Measurements from ENCODE around the gene CELF5.

CELF5 gene

DNA sequence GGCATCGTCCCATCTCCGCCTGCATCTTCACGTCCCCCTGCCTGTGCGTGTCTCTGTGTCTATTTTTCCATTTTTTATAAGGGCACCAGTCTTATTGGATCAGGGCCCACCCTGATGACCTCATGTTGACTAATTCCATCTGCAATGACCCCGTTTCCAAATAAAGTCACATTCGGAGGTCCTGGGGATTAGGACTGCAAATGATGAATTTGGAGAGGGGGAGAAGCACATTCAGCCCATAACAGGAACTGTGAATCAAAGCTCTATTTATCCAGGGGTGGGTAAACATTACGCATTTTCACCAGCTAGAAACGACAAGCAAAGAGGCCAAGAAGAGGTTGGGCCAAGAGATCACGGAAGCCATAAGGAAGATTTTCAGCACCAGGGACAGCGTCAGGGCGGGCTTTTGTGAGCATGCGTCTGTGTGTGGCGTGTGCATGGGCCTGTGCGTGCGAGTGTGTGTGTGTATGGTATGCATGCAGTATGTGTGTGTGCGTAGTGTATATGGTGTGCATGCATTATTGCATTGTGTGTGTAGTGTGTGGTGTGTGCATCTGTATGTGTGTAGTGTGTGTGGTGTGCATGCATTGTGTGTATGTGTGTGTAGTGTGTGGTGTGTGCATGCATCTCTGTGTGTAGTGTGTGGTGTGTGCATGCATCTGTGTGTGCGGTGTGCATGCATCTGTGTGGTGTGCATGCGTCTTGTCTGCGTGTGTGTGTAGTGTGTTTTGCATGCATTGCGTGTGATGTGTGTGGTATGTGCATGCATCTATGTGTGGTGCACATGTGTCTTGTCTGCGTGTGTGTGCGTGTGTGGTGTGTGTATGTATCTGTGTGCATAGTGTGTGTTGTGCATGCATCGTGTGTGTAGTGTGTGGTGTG lies 19.6 kb downstream of the CELF5 start:
- no peak for DNase-seq (ENCODE audit: low read depth)

DNA sequence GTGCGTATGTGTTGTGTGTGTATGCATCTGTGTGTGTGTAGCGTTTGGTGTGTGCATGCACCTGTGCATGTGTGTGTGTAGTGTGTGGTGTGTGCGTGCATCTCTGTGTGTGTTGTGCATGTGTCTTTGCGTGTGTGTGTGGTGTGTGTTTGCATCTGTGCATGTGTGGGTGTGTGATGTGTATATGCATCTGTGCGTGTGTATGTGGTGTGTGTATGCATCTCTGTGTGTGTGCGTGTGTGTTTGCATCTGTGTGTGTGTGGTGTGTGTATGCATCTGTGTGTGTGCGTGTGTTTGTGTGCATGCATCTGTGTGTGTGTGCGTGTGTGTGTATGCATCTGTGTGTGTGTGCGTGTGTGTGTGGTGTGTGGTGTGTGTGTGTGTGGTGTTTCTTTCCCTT lies 20.6 kb downstream of the CELF5 start:
- DNase-seq (ENCODE audit: low read depth): no peak

DNA sequence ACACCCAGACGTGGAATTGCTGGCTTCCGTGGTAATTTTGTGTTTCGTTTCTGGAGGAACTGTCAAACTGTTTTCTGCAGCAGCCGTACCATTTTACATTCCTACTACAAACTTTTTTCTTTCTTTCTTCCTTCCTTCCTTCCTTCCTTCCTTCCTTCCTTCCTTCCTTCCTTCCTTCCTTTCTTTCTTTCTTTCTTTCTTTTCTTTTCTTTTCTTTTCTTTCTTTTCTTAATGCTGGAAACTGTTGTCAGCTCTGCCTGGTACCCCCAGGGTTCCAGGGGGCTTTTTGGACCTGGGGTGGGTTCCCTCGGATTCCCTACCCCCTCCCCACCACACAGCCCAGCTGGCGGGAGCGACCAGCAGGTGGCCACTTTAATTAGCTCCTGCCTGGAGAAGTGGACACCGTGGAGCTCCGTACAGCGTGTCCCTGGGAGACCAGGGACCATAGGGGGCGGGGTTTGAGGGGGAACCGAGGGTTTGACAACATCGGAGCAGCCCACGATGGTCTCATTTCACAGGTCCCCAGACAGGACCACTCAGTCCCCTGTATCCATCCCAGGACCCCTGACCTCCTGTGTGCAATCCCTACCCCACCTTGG lies 24.4 kb downstream of the CELF5 start:
- DNase-seq (ENCODE audit: low read depth): no peak

DNA sequence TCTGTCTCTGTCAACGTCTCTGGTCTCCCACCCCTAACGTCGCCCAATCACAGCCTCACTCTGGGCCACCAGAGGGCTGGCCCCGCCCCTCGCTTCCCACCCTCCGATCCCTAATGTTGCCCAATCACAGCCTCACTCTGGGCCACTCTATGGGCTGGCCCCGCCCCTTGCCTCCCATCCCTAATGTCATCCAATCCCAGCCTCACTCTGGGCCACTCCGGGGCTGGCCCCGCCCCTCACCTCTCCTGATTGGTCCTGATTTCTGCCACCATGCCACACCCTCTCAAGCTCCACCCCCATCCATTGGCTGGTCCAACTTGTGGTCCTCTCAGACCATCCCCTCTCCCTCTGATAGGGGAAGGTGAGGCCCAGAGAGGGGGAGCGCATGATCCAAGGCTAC lies 24.9 kb downstream of the CELF5 start:
- no peak for DNase-seq (ENCODE audit: low read depth)

DNA sequence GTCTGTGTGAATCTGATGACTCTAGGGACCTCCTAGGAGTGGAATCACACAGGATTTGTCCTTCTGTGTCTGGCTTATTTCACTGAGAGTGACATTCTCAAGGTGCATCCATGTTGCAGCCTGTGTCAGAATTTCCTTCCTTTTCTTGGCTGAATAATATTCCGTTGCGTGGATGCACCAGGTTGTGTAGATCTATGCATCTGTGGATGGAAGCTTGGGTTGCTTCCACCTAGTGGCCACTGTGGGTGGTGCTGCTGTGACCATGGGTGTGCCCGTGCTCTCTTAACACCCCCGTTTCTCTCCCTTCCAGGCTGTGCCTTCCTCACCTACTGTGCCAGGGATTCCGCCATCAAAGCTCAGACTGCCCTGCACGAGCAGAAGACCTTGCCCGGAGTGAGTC lies 26.2 kb downstream of the CELF5 start:
- no peak for DNase-seq (ENCODE audit: low read depth)

DNA sequence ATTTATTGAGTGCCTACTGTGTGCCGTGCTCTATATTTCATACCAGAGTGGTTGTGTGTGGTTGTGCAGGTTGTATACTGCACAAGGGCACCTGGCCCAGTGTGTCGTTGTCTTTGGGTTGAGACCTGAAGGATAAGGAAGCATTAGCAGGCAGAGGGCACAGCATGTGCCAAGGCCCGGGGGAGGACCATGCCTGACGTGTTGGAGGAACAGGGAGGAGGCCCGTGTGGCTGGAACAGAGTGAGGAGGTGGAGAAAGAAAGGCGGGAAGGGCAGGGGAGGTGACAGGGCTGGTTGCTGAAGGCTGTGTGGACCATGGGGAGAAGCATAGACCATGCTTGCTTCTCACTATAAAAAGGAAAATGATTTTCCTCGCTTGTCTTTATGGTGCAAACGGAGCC lies 26.8 kb downstream of the CELF5 start:
- DNase-seq (ENCODE audit: low read depth): no peak

DNA sequence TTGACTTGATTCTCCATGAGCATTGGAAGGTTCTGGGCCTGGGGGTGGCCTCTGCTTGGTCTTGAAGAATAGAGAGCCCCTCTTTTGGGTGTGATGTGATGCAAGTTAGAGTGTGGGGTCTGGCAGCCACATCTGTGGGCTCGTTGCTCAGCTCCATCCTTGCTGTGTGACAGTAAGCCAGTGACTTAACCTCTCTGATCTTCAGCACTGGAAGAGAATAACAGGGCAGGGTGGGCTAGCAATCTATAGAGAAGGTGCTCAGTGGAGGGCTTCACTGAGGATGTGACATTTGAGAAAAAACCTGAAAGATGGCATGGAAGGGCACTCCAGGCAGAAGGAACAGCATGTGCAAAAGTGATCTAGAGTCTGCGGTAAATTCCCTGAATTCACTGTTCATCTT lies 28.2 kb downstream of the CELF5 start:
- no peak for DNase-seq (ENCODE audit: low read depth)

DNA sequence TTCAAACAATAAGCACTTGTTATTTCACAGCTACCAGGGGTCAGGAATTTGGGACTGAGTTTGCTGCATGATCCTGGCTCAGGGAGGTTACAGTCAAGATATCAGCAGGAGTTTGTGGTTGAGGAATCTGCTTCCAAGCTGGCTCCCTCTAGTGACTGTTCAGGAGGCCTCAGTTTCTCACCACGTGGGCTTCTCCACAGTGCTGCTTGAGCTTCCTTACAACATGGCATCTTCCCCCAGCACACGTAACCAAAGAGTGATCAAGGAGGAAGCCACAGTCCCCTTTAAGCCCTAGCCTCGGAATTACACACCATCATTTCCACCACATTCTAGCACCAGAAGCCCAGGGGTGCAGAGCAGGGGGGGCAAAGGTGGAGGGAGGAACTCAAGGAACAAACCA lies 28.8 kb downstream of the CELF5 start:
- no peak for DNase-seq (ENCODE audit: low read depth)

DNA sequence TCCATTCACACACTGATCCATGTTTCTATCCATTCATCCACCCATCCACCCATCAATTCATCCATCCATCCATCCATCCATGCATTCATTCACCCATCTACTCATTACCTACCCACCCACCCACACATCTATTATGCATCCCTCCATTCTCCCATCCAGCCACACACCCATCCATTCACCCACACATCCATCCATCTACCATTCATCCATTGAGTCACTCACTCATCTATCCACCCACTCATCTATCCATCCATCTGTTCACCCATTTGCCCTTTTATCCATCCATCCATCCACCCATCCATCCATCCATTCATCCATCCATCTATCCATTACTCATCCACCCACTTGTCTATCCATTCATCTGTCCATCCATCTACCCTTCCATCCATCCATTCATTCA lies 30.1 kb downstream of the CELF5 start:
- DNase-seq (ENCODE audit: low read depth): no peak

DNA sequence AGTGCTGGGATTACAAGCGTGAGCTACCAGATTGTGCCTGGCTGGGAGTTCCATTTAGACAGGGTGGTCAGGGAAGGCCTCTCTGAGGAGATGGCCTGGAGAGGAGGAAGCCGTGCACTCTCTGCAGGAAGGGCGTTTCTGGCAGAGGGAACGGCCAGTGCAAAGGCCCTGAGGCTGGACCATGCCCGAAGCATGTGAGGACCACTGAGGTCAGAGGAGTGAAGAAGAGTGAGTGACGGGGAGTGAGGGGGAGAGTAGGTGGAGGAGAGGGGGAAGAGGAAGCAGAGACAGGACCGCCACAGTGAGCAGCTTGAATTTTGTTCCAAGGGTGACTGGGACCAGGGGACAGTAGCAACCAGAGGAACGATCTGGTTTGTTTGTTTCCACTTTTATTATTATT lies 32.6 kb downstream of the CELF5 start:
- no peak for DNase-seq (ENCODE audit: low read depth)

DNA sequence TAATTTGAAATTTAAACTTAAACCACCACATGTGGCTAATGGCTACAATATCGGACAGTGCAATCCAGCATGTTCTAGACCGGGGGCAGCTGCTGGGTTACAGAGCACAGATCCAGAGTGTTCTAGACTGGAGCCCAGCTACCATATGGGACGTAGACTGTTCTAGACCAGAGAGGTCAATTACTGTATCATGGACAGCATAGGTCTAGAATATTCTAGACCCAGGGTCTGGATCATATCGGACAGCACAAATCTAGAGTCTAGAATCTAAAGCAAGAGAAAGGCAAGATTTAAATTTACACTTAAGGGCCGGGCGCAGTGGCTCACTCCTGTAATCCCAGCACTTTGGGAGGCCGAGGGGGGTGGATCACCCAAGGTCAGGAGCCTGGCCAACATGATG lies 37.9 kb downstream of the CELF5 start:
- no peak for DNase-seq (ENCODE audit: low read depth)

DNA sequence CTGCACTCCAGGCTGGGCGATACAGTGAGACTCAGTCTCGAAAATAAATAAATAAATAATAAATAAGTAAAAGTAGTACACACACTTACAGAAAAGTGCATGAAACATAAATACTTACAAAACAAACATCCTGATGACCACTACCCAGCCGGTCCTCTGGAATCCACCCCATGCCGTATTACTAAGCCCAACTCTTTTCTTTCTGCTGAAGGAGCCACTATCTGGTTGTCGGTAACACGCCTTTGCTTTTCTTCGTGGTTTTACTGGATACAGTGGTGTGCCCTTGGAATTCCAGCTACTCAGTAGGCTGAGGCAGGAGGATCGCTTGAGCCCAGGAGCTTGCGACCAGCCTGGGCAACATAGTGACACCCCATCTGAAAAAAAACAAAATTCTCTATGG lies 39.4 kb downstream of the CELF5 start:
- no peak for DNase-seq (ENCODE audit: low read depth)

DNA sequence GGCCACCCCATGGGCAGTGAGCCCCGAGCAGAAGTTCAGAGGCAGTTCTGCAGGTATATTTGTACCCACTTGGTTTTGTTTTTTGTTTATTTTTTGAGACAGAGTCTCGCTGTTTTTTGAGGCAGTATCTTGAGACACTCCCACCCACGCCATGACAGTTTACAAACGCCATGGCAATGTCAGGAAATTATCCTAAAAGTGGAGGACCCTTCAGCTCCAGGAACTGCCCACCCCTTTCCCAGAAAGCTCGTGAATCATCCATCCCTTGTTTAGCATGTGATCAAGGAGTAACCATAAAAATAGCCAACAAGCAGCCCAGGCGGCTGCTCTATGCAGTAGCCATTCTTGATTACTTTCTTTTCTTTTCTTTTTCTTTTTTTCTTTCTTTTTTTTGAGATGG lies 41.0 kb downstream of the CELF5 start:
- DNase-seq (ENCODE audit: low read depth): no peak

DNA sequence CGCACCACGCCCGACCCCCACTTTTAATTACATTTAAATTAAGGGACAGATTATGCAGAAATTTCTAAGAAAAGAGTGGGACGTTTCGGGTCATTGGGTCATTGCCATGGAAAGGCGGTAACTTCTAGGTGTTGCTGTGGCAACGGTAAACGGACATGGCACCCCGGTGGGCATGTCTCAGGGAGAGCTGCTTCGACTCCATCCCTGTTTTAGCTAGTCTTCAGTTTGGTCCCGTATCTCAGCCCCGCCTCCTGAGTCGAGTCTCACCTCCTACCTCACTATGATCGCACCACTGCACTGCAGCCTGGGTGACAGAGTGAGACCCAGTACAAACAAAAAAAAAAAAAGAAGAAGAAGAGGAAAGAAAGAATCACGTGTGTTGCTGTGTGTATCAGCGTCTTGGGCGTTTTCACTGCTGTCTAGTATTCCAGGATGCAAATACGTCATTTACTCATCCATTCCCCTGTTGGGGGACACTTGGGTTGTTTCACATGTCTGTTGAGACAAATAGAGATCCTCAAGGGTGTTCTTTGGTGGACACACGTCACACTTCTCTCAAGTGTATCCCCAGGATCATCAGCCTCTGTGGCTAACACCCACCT lies 41.7 kb downstream of the CELF5 start:
- DNase-seq (ENCODE audit: low read depth): no peak

DNA sequence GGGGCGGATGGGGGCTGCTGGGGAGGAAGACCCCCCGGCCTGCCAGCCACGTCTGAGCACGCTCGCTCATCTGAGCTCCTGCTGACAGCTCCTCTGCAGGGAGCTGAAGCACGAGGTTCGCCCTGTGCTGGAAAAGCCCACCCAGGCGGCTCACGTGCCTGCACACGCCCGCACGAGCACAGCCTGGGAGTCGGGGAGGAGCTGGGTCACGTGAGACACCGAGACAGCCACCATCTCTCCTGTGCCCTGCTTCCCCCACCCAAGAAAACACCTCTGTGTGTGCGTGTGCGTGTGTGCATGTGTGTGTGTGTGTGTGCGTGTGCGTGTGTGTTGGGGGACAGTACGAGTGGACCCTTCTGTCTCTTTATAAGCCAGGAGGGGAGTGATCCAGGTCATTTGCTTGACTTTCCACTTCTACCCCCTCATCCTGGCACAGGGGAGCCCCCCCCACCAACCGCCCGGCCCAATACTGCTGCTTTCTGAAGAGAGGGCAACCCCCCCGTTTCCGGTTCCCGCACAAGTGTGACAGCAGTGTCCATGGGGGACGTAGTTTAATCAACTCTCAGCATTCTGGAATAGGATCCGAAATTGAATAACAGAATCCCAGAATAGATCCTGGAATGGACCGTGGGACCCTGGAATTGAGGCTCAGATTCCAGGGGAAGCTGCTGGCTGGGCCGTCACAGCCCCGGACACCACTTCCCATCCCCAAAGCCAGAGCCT lies 42.5 kb downstream of the CELF5 start:
- DNase-seq (ENCODE audit: low read depth): no peak

DNA sequence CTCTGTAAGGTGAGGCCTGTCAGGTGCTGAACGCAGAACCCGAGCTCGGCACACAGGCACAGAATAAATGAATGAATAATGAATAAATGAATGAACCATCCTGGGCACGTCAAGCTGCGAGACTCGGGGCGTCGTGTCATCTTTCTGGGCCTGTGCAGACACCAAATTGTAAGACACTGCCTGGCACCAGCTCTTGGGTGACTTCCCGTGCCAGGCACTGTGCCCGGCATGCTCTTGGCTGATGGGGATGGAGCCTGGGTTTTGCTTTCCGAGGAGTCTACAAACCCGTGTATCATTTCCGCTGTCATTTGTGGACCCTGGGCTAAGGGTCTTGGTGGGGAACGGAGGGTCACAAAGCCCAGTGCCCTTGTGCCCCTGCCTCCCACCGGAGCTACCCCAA lies 43.9 kb downstream of the CELF5 start:
- DNase-seq (ENCODE audit: low read depth): no peak

DNA sequence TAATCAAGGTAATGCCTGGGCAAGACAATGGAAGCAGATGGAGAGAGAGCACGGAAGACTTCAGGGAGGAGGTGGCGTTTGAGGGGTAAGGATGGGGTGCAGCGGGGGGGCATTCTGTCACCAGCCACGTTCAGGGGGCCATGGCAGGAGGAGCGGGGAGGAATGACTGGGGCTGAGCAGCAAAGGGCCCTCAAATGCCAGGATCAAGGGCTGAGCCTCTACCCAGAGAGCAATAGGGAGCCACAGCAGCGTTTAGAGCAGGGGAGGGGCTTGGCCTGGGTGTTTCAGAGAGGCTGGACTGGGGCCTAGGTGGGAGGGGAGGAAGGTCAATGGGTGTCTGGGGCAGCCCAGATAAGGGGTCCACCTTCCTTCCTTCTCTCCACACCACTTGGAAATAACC lies 44.3 kb downstream of the CELF5 start:
- no peak for DNase-seq (ENCODE audit: low read depth)

DNA sequence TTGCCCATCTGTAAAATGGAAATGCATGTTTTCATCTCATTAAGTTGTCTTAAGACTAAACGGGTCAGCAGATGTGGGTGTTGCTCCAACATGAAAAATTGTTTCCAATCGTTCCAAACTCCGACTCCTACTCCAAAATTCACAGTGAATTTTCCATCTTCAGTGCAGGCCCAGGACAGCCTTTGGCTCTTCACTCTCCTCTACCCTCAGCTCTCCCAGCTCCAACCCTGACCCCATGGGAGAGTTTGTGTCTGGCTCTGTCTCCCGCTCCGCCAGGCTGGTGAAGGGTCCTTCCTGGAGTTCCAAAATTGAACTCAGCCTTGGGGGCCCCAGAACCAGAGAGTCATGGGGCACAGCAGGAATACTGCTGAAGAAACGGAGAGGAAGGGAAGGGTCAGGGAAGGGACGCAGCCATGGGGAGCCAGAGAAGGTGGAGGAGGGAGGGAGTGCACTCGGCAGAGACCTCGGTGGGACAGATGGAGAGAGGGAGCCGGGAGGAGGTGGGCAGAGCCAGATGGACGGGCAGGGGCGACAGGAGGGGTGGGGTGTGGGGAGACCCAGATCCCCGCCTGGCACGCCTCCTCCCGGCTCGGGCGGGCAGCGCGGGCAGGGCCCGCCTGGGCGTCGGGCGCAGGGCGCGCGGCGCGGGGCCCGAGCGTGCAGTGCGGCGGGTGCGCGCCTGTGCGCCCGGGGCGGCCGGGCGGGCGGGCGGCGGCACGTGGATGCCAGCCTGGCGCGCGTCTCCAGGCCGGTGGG lies 45.6 kb downstream of the CELF5 start:
- no peak for DNase-seq (ENCODE audit: low read depth)

DNA sequence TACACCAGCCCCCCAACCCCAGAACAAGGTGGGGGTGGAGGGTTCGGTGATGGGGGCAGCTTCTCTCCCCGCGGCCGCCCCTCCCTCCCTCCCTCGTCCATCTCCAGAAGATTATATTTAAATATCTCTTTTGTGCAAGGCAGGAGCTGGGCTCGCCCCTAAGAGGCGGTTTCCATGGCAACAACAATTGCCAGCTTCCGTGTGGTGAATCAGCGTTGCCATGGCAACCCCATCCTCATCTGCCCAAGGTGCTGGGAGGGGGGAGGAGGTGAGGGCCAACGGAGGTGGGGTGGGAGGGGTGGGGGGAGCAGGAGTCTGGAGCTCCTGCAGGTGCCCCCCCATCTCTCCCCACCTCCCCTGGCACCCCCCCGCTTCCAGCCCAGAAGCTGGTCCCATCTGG lies 46.4 kb downstream of the CELF5 start:
- no peak for DNase-seq (ENCODE audit: low read depth)

DNA sequence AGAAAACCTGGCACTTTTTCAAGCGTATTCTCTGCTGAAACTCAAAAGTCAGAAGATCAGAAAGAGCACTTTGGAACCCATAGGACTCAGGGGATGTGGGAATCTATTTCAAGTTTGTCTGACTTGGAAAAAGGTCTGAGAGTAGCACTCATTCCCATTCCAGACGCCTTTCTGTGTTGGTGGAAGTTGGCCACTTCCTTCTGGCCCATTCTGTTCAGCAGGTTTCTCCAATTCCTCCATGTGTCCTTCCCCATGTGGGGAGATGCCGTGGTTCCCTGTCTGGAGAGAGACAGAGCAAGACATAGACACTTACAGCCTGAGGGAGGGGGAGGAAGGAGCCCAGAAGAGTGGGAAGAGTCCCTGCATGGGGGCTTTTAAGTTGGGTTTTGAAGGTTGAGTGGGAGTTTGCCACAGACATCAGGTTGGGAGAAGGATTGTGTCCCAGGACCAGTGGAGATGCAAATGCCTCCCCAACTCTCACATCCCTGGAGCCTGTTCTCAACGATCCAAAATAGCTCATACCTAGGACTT lies 48.0 kb downstream of the CELF5 start:
- no peak for DNase-seq (ENCODE audit: low read depth)

DNA sequence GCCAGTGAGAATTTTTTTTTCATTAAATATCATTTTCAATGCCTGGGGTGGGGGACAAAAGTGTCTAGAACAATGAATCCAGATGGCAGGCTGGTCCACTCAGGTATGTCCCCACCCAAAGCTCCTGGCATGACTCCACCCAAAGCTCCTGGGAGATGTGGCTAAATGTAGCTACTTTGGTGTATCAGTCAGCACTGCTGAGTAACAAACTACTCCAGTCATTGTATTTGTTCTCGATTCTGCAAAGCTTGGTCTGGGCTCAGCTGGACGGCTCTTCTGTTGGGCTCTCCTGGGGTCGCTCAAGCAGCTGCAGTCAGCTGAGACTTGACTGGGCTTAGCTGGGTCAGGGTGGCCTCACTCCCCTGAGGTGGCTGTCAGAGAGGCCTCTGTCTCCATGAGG lies 48.5 kb downstream of the CELF5 start:
- no peak for DNase-seq (ENCODE audit: low read depth)

All from non-pigmented ciliary epithelial cell (primary cell).